Lower leg skin (tissue), 3 donors: ENCODE measurements around the gene ADAT3.

Experiments
- POLR2A ChIP-seq, 2 donors: fragments of 450-650 bp; IDR thresholded peaks; one replicate each; pipeline ENCODE4 v1.6.1; 2016 to 2017; ENCODE audit warnings: antibody characterized with exemption in 2 of 2, mild to moderate bottlenecking in 1 of 2, moderate library complexity in 1 of 2
- TF ChIP-seq, protein P1 (sequence below), 3 donors: fragments of 450-650 bp; IDR thresholded peaks; one replicate each; pipeline ENCODE4 v1.5.1; 2016; ENCODE audit warnings: antibody characterized with exemption in 3 of 3, mild to moderate bottlenecking in 3 of 3, moderate library complexity in 2 of 3

DNA sequence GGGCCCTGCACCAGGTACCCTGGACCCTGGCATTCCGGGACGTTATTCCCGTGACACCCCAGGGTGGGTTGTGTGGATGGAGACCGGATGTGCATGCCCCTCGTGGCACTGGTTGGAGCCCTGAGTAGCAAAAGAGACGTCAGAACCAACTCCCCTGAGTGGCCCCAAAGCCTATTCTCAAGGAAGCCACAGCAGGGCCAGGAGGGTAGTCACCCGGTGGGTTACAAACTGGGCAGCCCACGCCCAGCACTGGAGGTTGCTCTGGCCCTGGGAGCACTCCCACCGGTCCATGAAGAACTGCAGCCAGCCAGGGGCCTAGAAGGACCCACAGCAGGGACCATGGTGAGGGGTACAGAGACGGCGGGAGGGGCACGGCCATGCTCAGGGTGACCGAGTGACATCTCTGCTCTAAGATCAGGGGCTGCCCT, 49.4 kb upstream of the ADAT3 start:
- TF ChIP-seq, protein P1, sequence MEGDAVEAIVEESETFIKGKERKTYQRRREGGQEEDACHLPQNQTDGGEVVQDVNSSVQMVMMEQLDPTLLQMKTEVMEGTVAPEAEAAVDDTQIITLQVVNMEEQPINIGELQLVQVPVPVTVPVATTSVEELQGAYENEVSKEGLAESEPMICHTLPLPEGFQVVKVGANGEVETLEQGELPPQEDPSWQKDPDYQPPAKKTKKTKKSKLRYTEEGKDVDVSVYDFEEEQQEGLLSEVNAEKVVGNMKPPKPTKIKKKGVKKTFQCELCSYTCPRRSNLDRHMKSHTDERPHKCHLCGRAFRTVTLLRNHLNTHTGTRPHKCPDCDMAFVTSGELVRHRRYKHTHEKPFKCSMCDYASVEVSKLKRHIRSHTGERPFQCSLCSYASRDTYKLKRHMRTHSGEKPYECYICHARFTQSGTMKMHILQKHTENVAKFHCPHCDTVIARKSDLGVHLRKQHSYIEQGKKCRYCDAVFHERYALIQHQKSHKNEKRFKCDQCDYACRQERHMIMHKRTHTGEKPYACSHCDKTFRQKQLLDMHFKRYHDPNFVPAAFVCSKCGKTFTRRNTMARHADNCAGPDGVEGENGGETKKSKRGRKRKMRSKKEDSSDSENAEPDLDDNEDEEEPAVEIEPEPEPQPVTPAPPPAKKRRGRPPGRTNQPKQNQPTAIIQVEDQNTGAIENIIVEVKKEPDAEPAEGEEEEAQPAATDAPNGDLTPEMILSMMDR (IDR thresholded peaks at IDR 0.05): no peak
- TF ChIP-seq POLR2A (IDR thresholded peaks at IDR 0.05): no peak
